HUES64 (cell line): Measurements from ENCODE around the gene OAS1.
"Not testable (repeated sequence)": the region's sequence is repeated elsewhere in the genome, so short reads cannot be mapped to it uniquely, and the experiment has no call there.

Experiments
- H3K27ac ChIP-seq: 2 replicates; pipeline ENCODE4 v1.7.0; 2013; ENCODE audit warnings: low read depth, low read length, inconsistent platforms
- H3K27me3 ChIP-seq: 2 replicates; pipeline ENCODE4 v1.6.1; 2013; ENCODE audit warnings: mild to moderate bottlenecking, low read length; ENCODE audit not compliant: insufficient read depth
- H3K36me3 ChIP-seq: 2 replicates; pipeline ENCODE4 v1.6.1; 2013; ENCODE audit warnings: mild to moderate bottlenecking, low read length; ENCODE audit not compliant: insufficient read depth
- H3K4me1 ChIP-seq: 2 replicates; pipeline ENCODE4 v1.6.1; 2013; ENCODE audit warnings: mild to moderate bottlenecking, low read length, moderate library complexity; ENCODE audit not compliant: insufficient read depth
- H3K4me3 ChIP-seq: 2 replicates; pipeline ENCODE4 v1.5.1; 2013; ENCODE audit warnings: mild to moderate bottlenecking, low read length, moderate library complexity
- H3K9ac ChIP-seq: 2 replicates; pipeline ENCODE4 v1.6.1; 2013; ENCODE audit warnings: mild to moderate bottlenecking, low read depth, low read length
- H3K9me3 ChIP-seq: 2 replicates; pipeline ENCODE4 v1.6.1; 2013; ENCODE audit warnings: low read depth, low read length; ENCODE audit not compliant: insufficient read depth
- WGBS: fragments of 150-250, 120-280 bp; methylation state at CpG from one replicate; pipeline ENCODE4 v1.1.7; 2013; ENCODE audit warnings: missing lambda C conversion rate; 5-methylcytosine and 5-hydroxymethylcytosine counted together

Gene OAS1

GRCh38 chr12:112901271-112901670 lies 5.5 kb upstream of the OAS1 start:
- no peak overlapping the region for H3K9ac ChIP-seq
- H3K27ac ChIP-seq, result no peak overlapping the region
- H3K4me1 ChIP-seq, result no peaks in the 10 kb centered on the region
- no peaks in the 10 kb centered on the region for H3K36me3 ChIP-seq
- peaks cover 13% of the 10 kb centered on the region; the same call in 1 of the 2 replicates for H3K9me3 ChIP-seq
- 95% methylated on average over 2 of the region's 2 CpGs for WGBS
- no peaks in the 10 kb centered on the region for H3K27me3 ChIP-seq
- H3K4me3 ChIP-seq, result no peak overlapping the region

- Histone ChIP-seq H3K27ac (no peak overlapping the region), H3K4me1 (peaks cover 7% of the 10 kb centered on the region; the same call in 1 of the 2 replicates), H3K27me3 (no peaks in the 10 kb centered on the region), H3K36me3 (no peaks in the 10 kb centered on the region), H3K9me3 (peaks cover 13% of the 10 kb centered on the region; the same call in 1 of the 2 replicates), H3K4me3 (no peak overlapping the region), H3K9ac (no peak overlapping the region)
Measured at GRCh38 chr12:112904571-112904970, 2.2 kb upstream of the OAS1 start.

- H3K4me3 ChIP-seq, result no peak overlapping the region
- H3K4me1 ChIP-seq, result peaks cover 7% of the 10 kb centered on the region; the same call in 1 of the 2 replicates
- H3K27ac ChIP-seq, result no peak overlapping the region
- H3K9ac ChIP-seq, result no peak overlapping the region
- WGBS, result 95% methylated on average over 4 of the region's 4 CpGs
- H3K9me3 ChIP-seq, result peaks cover 13% of the 10 kb centered on the region; the same call in 1 of the 2 replicates
- no peaks in the 10 kb centered on the region for H3K27me3 ChIP-seq
- no peaks in the 10 kb centered on the region for H3K36me3 ChIP-seq
Measured at GRCh38 chr12:112905451-112906089, 1.2 kb upstream of the OAS1 start.

GRCh38 chr12:112907415-112908157 lies 824 bp downstream of the OAS1 start:
- H3K27me3 ChIP-seq, result no peaks in the 10 kb centered on the region
- H3K4me3 ChIP-seq, result no peak overlapping the region
- peaks cover 19% of the 10 kb centered on the region for H3K9me3 ChIP-seq
- no peaks in the 10 kb centered on the region for H3K36me3 ChIP-seq
- H3K4me1 ChIP-seq, result peaks cover 7% of the 10 kb centered on the region; the same call in 1 of the 2 replicates
- 85% methylated on average over 5 of the region's 7 CpGs for WGBS
- no peak overlapping the region for H3K9ac ChIP-seq
- no peak overlapping the region for H3K27ac ChIP-seq

- H3K36me3 ChIP-seq, result no peaks in the 10 kb centered on the region
- peaks cover 7% of the 10 kb centered on the region; the same call in 1 of the 2 replicates for H3K4me1 ChIP-seq
- H3K4me3 ChIP-seq, result no peak overlapping the region
- H3K9me3 ChIP-seq, result peaks cover 28% of the 10 kb centered on the region
- no peaks in the 10 kb centered on the region for H3K27me3 ChIP-seq
- no peak overlapping the region for H3K9ac ChIP-seq
- WGBS, result 77% methylated on average over 12 of the region's 12 CpGs
- H3K27ac ChIP-seq, result no peak overlapping the region
Measured at GRCh38 chr12:112908548-112908947, 1.8 kb downstream of the OAS1 start.

GRCh38 chr12:112909693-112910092 lies 2.9 kb downstream of the OAS1 start:
- Histone ChIP-seq H3K27me3 (no peaks in the 10 kb centered on the region), H3K36me3 (no peaks in the 10 kb centered on the region), H3K4me3 (no peak overlapping the region), H3K27ac (no peak overlapping the region), H3K9me3 (peaks cover 23% of the 10 kb centered on the region), H3K9ac (no peak overlapping the region), H3K4me1 (peaks cover 7% of the 10 kb centered on the region; the same call in 1 of the 2 replicates)
- WGBS, result 100% methylated on average over 4 of the region's 4 CpGs

- H3K27me3 ChIP-seq, result no peaks in the 10 kb centered on the region
- no peak overlapping the region for H3K4me3 ChIP-seq
- H3K27ac ChIP-seq, result no peak overlapping the region
- peaks cover 22% of the 10 kb centered on the region for H3K9me3 ChIP-seq
- H3K9ac ChIP-seq, result no peak overlapping the region
- no peaks in the 10 kb centered on the region for H3K4me1 ChIP-seq
- WGBS, result 86% methylated on average over 1 of the region's 1 CpG
- H3K36me3 ChIP-seq, result no peaks in the 10 kb centered on the region
Measured at GRCh38 chr12:112913038-112913688, 6.4 kb downstream of the OAS1 start.

- not testable (repeated sequence) for H3K9ac ChIP-seq, H3K4me1 ChIP-seq, H3K36me3 ChIP-seq, H3K4me3 ChIP-seq, H3K27me3 ChIP-seq, H3K27ac ChIP-seq
- WGBS, result 96% methylated on average over 2 of the region's 2 CpGs
- H3K9me3 ChIP-seq, result peaks cover 22% of the 10 kb centered on the region
Measured at GRCh38 chr12:112913888-112914287, 7.1 kb downstream of the OAS1 start.

GRCh38 chr12:112916270-112916669 lies 9.5 kb downstream of the OAS1 start:
- Histone ChIP-seq H3K27me3 (no peaks in the 10 kb centered on the region), H3K27ac (no peak overlapping the region), H3K9me3 (peaks cover 22% of the 10 kb centered on the region), H3K4me1 (no peaks in the 10 kb centered on the region), H3K36me3 (no peaks in the 10 kb centered on the region), H3K4me3 (no peak overlapping the region), H3K9ac (no peak overlapping the region)
- WGBS, result 98% methylated on average over 5 of the region's 5 CpGs

- Histone ChIP-seq H3K9me3 (peaks cover under 1% of the 10 kb centered on the region; the same call in 1 of the 2 replicates), H3K4me1 (no peaks in the 10 kb centered on the region), H3K36me3 (no peaks in the 10 kb centered on the region), H3K27me3 (no peaks in the 10 kb centered on the region), H3K27ac (no peak overlapping the region), H3K4me3 (no peak overlapping the region), H3K9ac (no peak overlapping the region)
- WGBS, result 89% methylated on average over 6 of the region's 6 CpGs
Measured at GRCh38 chr12:112919121-112919520, 12.4 kb downstream of the OAS1 start.

GRCh38 chr12:112924986-112925385 lies 18.2 kb downstream of the OAS1 start:
- Histone ChIP-seq H3K27ac (no peak overlapping the region), H3K9me3 (peaks cover 6% of the 10 kb centered on the region; the same call in 1 of the 2 replicates), H3K36me3 (no peaks in the 10 kb centered on the region), H3K4me1 (no peaks in the 10 kb centered on the region), H3K9ac (no peak overlapping the region), H3K27me3 (no peaks in the 10 kb centered on the region), H3K4me3 (no peak overlapping the region)
- 69% methylated on average over 7 of the region's 7 CpGs for WGBS
